Measurements from ENCODE around the gene PQBP1.

GRCh38 chrX:48896611-48897011, 1.1 kb upstream of the PQBP1 start:
- TF ChIP-seq POLR2A (IDR thresholded peaks at IDR 0.05; ENCODE audit: extremely low read depth, insufficient read length) (no peak), CTCF (IDR thresholded peaks at IDR 0.05; ENCODE audit: low read depth, low read length) (no peak)
